Stromal cell of bone marrow (primary cell): ENCODE measurements around the gene NTN3.
"Not testable (repeated sequence)": the region's sequence is repeated elsewhere in the genome, so short reads cannot be mapped to it uniquely, and the experiment has no call there.

Experiments used
- DNase-seq: peaks from one replicate; pipeline ENCODE4 v3.0.0-alpha.2; 2012; ENCODE audit warnings: low read depth

The NTN3 gene

DNA sequence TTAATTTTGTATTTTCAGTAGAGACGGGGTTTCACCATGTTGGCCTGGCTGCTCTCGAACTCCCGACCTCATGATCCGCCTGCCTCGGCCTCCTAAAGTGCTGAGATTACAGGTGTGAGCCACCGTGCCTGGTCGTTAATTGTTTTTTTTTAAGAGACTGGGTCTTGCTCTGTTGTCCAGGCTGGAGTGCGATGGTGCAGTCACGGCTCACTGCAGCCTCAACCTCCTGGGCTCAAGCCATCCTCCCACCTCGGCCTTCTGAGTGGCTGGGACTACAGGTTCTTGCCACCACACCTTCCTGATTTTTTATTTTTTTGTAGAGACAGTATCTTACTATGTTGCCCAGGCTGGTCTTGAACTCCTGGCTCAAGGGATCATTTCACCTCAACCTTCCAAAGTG lies 8.9 kb downstream of the NTN3 start:
- DNase-seq = not testable (repeated sequence)

DNA sequence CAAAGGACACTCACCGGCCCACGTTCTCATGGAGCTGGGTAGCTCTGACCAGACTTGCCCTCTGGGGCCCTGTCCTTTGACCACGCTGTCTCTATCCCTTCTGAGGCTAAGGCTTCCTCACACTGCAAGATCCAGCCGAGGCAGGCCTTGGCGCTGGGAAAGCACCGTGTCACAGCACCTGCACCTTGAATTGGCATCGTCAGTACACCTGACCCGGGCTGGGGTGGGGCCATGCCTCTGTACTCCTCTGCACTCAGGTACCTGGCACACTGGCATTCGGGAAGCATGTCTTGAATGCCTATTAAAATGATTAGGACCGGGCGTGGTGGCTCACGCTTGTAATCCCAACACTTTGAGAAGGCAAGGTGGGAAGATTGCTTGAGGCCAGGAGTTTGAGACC lies 9.9 kb downstream of the NTN3 start:
- no peak for DNase-seq

DNA sequence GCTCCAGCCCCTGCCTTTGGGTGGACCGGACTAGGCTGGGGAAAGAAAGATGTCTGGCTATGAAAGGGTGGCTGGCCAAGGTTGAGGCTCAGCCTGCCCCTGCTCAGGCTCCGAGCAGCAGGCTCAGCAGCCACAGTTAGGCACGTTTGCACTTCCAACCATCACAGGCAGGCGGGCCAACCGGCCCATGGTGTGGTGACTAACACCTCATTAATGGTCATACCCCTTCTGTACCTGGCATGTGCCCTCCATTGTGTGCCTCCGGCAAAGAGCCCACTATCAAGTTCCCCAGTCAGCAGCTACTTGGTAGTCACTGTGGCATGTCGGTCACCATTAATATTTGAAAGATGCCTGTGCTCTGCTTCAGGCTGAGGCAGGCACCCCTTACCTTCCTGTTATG lies 10.6 kb downstream of the NTN3 start:
- no peak for DNase-seq

DNA sequence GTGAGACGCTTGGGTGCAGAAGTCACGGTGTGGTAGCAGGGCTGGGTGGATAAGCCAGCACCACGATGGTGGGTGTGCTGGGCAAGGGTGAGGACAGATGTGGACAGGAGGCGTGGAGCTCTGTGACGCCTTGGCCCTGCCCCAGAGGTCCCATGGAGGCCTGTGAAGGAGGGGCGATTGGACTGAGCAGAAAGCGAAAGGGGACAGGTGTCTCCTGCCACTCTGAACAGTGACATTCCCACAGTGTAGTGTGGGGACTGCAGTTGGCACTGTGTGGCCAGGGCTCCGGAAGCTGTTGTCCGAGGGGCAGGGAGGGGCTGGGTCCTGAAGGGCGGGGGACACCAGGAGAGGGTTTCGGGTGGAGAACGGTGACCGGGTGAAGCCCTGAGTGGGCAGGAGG lies 11.2 kb downstream of the NTN3 start:
- DNase-seq = no peak

DNA sequence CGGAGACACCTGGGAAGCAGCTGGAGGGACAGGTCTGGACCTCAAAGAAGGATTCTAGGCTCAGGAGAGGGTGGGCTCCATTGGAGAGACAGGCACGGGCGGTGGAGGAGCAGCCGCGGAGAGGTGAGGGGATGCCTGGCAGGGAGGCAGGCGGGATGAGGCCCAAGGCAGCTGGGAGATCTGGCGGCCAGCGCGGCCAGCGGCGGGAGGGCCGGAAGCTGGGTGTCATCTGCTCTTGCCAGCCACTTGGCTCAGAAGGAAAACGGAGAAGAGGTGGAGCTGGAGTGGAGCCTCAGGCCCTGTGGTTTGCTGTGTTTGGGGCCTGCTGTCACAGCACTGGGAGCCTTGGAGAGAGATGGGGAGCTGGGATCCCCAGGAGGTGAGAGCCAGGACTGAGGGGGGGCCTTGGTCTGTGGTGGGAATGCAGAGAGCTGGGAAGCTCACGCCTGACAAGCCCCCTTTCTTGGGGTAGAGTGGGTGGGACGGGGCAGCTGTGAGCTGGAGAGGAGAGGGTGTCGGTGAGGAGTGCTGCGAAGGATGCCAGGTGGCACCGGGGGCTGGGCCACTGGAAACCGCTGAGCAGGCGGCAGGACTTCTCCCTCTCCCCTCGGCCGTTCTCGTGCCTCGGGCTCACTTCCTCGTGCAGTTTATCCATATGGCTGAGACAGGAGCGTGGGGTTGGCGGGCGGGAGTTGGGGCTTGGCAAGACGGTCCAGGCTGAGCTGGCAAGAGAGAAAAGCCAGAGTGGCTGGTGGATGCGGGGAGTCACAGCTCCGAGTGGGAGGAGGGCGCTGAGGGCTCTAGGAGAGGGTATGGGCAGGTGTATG lies 11.8 kb downstream of the NTN3 start:
- DNase-seq = peak; percentile 50

DNA sequence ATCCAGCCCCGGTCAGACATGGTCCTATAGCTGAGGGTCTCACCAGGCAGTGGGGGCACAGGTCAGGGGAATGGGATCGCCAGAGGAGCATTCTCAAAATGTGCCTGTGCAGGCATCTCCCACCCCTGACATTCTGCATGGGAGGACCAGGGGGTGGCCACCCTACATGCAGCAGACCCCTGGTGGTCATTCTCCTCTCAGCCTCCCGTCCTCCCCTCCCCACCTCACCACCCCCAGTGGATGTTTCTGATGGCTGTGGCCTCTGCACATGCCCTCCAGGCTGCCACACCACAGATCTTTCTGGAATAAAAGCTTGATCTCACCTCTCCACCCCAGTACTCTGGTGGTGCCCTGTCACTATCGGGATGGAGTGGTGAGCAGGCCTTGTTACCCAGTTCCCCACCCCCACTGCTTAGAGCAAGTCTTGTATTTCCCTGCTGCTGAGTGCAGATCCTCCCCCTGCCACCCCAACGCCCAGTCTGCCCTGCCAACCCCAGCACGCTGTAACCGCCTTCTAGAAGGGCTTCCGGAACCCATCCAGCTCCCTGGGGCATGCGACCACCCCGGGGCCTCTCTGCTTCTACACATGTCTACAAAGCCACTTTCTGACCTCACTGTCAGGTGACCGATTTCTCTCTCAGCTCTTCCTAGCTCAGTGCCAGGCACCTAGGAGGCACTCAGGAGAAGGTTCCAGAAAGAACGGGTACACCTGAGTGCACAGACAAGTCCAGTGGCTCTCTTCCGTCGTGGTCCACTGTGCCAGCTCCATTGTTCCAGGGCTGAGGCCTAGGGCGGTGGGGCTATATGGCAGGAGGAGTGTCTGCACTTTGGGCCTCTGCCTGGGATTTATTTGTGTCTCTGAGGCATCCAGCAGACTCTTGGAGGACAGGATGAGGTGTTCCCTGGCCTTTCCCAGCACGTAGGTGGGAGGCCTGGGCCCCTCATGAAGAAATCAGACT lies 13.1 kb downstream of the NTN3 start:
- no peak for DNase-seq

DNA sequence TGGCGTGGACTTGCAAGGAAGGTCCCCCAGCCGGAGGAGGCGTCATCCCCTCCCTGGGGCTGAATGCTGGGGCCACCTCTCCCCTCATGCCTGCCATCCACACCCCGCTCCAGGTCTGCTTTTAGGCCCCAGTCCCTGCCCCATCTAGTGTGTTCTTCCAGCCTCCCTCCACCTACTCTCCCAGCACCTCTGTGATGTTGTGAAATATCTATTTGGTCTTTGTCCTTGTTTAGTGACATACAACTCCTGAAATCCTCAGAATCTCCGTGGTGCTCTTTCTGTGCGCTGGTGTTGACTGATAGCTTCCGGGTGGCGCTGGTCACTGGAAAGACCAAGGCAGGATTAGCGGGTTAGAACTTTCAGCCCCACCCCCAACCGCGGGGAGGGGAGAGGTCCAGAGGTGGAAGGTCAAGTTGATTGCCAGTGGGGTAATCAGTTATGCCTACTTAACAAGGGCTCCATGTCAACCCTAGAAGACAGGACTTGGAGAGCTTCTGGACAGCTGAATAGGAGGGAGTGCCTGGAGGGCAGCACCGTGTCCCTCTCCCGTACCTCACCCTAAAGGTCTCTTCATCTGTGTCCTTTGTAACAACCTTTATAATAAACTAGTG lies 13.9 kb downstream of the NTN3 start:
- DNase-seq = no peak

DNA sequence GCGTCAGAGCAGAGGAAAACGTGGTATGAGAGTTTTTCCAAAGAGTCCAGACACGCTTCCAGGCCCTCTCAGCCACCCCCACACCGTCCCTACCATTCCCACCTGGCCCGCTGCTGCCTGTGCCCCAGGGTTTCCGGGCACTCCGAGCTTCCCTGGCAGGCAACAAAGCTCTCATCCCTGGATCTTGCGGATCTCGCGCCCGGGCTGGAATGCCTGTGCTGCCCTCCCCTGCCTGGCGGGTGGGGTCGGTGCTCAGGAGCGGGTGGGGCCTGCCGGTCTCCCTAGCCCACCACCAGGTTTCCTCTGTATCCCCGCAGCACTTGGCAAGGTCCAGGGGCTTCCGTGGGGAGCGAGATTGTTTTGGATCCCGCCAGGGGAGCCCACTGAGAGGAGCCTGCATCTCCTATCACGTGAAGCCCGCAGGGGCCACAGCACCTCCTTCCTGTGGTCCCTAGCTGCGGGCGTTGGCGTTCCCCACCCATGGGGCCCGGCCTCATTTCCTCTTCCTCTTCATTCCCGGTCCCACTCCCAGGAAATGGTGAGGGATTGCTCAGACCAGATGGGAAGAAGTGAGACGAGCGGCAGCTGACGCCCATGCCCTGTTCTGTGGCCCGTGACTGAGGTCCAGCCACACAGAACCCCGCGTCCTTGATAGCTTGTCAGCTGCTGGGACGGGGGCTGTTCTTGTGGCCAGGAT lies 14.9 kb downstream of the NTN3 start:
- DNase-seq = no peak

DNA sequence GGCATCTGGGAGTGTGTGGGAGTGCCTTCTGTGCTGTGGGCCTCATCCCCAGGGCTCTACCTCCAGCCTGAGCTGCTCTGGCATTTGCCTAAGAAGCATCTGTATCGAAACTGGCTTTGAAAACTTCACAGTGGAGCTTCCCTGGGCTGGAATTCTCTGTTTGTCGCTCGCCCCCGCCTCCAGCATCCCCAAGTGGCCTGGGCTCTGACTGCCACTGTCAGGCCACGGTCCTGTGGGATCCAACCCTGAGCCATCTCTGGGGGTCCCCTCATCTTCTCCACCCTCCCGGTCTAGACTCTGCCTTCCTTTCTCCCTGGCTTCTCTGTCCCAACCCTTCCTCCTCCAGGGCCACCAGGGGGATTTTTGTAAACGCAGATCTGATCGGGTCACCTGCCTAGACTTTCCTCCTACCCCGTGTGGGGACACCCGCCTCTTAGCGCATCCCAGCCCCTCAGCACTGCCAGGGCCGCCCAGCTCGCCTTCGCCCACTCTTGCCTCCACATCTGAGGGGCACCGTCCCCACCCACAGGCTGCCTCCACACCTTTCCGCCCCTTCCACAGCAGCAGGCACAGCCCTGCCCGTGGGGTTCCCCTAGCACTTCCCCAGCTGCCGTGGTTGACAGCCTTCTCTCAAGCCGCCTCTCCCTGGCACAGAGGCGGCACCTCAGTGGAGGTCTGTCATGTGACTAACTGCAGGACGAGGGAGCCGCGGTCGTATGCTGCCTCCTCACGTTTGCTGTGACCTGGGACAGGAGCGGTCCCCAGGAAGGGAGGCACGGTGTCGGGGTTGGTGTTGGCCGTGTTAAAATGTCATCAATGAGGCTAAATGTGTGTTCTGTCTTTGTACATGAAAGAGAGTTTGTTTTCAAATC lies 15.8 kb downstream of the NTN3 start:
- DNase-seq = no peak

DNA sequence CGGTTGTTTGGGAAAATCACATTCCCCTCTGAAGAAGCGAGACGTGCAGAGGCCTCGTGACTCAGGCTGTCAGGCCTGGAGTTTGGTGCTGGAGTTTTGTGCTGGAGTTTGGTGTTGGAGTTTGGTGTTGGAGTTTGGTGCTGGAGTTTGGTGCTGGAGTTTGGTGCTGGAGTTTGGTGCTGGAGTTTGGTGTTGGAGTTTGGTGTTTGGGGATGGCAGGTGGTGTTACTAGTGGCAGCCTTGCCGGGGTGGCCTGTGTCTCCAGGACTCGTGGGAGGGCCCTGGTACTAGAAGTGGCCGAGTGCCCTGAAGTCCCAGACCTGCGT lies 16.4 kb downstream of the NTN3 start:
- no peak for DNase-seq

DNA sequence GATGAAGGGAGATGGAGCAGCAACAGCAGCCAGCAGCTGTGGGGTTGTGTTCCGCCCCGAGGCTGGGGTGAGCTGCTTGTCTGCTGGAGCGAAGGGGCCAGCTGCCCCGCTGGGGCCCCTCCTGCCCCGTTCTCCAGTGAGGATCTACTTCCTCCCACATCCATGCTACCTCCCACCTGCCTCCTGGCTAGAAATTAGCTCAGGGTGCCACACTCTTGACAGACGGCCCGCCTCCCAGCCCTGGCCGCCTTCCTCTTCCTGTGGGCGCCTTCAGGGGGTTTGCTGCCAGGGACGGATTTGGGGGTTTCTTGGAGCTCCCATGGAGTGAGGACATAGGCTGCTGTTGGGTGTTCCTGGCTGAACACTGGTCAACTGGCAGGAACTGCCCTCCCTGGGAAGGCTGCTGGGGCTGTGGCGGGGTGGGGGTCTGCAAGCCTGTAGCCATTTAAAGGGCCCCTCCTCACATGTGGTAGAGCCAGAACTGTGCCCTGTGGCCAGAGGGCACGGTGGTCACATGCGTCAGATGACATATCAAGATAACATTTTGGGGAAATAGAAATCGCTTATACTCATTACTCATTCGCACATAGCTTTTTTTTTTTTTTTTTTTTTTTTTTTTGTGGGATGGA lies 16.9 kb downstream of the NTN3 start:
- DNase-seq = no peak

DNA sequence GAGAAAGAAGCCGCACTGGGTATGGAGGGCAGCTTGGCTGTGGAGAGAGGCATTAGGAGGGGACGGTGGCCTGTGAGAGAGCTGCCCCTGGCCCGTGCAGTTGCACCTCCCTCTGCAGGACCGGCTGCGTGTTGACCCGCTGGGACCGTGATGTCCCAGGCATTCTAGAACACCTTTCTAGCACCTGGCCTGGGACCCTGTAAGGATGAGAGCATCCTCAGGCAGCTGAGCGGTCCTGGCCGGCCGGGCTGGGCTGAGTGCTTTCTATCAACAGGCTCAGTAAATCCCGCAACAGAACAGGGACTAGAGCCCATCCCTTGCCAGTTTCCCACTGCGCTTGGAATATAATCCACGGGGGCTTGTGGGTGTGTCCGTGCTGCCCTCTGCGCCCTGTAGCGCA lies 18.5 kb downstream of the NTN3 start:
- DNase-seq = no peak

DNA sequence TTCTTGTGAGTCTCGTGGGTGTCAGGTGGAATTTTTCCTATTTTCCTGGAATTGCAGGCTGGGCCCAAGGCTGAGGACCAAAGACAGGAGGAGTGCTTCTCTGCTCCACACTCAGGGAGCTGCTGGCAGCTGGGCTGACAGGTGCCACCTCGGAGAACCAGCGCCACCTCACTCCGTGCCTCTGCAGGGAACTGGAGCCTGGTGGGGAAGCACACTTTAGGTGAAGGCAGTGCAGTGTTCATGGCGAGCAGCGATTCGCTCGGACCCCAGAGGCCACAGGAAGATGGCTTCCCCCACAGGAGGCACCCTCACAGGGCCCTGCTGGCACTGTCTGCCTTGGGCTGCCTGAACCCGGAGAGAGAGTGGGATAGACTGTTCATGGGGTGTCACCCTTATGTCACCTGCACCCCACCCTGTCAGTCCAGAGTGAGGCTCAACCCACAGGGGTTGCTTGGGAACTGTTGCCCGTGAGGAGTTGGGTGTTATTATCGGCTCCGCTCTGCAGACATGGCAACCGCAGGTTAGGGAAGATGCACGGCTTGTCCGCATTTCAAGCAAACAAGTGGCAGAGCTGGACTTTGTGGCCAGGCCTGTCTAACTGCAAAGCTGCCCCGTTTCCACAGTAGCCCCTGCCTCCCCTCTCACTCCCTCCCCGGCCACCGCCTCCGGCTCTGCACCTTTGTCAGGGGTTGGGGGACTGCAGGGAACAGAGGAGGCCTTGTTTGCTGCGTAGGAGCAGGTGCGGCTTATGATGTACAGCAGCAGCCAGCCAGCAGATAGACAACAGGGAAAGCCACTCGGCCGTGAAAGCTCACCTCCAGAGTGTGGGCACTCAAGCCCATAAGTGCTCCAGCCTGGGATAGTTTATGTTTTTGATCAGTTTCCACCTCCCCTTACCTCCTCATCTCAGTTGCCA lies 19.4 kb downstream of the NTN3 start:
- DNase-seq = no peak

DNA sequence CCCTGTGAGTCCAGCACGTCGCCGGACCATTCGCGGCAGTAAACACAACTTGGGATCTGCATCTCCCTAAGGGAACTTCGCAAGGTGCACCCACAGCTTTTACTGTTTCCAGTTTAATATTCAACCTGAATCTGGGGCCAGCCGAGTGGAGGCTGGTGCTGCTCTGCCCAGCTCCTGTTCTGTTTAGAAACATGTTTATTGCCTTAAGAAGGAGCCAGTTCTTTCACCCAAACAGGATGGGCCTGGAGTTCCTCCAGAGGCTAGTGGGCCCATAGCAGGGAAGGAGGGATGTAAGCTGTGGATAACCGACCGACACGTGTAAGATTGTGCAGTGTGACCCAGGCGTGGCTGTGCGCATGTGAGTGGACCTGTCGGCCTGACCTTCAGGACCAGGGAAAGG lies 21.2 kb downstream of the NTN3 start:
- DNase-seq = no peak

DNA sequence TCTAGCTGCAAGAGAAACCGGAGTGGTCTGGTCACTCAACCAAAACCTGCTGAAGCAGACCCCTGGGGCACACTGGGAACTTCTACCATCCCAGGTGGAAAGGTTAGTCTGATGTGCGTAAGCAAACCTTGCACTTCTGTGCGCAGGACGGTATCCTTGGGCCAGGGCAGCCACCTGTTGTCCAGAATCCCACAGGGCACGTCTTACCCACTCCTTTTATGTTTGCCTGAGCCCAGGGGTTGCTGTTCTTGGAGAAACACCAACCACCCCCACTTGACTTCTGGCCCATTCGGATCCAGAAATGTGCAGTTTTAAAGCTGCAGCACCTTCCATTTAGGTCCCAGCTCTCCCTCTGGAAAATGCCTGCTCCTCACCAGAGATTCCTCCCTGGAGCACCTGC lies 22.5 kb downstream of the NTN3 start:
- DNase-seq = no peak

DNA sequence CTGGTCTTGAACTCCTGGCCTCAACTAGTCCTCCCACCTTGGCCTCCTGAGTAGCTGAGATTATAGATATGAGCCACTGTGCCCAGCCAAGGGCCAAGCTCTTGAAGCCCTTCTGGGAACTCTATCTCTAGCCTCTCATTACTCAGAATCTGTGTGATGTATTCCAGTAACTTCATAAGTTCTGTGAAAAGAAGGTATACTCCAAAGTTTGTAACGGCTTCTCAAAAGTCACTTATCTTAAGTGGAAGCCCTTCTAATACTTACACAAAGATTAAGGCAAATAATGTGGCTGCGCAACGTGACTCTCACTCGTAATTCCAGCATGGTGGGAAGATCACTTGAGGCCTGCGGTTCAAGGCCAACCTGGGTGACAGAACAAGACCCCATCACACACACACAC lies 23.5 kb downstream of the NTN3 start:
- no peak for DNase-seq

DNA sequence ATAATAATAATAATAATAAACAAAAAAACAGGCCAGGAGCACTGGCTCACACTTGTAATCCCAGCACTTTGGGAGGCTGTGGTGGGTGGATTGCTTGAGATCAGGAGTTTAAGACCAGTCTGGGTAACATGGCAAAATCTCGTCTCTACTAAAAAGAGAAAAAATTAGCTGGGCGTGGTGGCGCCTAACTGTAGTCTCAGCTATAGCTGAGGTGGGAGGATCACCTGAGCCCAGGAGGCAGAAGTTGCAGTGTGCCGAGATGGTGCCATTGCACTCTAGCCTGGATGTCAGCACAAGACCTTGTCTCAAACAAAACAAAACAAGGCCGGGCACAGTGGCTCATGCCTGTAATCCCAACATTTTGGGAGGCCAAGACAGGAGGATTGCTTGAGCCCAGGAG lies 23.9 kb downstream of the NTN3 start:
- DNase-seq = no peak

DNA sequence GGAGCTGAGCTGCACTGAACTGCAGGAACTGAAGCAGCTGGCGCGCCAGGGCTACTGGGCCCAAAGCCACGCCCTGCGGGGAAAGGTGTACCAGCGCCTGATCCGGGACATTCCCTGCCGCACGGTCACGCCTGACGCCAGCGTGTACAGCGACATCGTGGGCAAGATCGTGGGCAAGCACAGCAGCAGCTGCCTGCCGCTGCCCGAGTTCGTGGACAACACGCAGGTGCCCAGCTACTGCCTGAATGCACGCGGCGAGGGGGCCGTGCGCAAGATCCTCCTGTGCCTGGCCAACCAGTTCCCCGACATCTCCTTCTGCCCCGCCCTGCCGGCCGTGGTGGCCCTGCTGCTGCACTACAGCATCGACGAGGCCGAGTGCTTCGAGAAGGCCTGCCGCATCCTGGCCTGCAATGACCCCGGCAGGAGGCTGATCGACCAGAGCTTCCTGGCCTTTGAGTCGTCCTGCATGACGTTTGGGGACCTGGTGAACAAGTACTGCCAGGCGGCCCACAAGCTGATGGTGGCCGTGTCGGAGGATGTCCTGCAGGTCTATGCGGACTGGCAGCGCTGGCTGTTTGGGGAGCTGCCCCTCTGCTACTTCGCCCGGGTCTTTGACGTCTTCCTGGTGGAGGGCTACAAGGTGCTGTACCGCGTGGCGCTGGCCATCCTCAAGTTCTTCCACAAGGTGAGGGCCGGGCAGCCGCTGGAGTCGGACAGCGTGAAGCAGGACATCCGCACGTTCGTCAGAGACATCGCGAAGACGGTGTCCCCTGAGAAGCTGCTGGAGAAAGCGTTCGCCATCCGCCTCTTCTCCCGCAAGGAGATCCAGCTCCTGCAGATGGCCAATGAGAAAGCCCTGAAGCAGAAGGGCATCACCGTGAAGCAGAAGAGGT lies 25.4 kb downstream of the NTN3 start:
- no peak for DNase-seq
